ENCODE data around the gene NOL11.
"Not testable (repeated sequence)": the region's sequence is repeated elsewhere in the genome, so short reads cannot be mapped to it uniquely, and the experiment has no call there.

NOL11 gene

DNA sequence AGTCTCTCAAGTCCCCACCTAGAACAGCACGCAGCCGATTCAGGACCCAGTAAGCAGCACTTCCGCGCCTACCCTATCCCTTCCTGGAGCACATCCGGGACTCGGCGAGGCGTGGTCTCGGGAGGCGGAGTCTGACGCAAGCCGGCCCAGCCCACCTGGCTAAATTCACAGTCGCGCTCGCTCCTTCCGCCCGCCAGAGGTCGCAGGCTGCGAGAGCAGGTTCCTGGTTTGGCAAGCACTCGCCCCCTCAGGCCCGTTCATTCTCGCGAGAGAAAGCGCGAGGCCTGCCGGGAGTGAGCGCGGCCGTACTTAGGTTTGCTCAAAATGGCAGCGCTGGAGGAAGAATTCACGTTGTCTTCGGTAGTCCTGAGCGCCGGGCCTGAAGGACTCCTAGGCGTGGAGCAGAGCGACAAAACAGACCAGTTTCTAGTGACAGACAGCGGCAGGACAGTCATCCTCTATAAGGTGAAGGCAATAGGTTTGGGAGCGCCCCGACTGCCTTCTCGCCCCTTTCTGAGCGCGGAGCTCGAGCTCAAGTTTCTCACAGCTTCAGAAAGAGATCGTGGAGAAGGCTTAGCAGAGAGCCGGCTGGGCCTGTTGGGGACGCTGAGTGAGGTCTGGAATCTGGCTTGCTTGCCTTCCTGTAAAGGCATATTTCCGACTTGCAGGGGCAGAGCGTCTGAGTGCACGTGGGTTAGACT, at the start of gene NOL11:
Gene NOL11, plus strand, starts transcription at position 313 of the 701 bp plus-strand sequence. Its CDS starts 12 bp downstream, at position 325.
- DNase-seq: peak; percentile 99

DNA sequence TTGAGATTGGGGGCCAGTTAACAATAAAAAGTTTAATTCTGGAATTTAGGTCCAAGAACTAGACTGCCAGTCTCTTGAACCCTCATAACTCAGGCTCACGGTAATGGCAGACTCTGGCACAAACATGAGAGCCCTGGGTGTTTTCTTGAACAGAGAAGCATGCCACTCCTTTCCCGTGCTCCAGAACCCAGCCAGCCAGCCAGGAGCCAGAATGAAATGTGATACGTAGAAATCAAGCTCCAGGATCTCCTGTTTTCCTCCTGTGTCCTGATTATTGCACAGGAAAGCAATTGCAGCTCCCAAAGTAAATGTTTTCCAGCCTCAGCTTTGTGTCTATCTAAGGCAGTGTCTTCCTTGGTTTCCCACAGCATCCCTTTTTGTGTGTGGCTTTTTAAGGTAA, 46.2 kb upstream of the NOL11 start:
- DNase-seq: peak; percentile 78

DNA sequence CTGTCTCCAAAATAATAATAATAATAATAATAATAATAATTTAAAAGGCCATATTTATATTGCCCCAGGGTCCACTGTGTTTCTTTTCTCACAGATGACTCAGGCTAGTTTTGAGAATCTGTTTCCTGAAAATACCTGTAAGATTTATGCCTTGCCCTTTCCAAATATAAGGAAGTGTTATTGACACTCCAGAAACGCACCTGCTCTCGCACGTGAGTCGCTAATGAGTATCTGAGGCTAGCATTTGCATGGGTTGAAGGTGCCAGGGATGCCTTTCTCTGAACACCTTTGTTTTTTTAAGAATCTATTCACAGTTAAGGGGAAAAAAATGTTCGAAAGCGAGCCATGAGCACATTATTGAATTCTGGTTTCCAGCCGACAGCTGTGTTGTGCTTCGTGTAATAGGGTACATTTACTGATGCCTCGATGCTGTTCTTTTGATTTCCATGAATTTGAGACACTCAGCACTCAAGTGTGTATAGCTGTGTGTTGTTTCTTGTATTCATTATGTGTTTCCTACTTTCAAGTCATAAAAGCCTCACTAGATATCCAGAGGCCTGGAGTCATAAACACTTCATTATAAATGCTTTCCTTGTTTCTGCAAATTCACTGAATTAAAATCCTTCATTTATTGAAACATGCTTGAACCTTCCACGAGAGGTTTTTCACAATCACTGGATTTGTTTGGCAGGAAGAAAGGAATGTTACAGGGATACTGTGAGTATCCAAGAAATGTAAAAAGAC, 45.0 kb upstream of the NOL11 start:
- peak; percentile 75 for DNase-seq

DNA sequence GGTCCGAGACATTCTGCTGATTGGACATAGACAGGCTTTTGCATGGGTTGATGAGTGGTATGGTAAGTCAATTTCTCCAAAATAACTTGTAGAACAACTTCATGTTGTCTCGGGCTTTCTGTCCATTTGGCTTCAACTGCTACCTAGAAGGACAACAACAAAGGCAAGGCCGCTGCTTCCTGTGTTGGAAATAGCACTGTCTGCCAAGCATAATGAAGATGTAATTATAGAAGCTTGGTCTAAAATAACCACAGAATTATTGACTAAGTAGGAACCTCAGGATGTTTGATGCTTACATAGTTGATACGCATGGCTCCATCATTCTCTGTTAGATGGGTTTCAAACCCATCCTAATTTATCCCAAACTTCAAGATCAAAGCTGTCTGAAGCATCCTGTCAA, 42.3 kb upstream of the NOL11 start:
- DNase-seq: no peak

DNA sequence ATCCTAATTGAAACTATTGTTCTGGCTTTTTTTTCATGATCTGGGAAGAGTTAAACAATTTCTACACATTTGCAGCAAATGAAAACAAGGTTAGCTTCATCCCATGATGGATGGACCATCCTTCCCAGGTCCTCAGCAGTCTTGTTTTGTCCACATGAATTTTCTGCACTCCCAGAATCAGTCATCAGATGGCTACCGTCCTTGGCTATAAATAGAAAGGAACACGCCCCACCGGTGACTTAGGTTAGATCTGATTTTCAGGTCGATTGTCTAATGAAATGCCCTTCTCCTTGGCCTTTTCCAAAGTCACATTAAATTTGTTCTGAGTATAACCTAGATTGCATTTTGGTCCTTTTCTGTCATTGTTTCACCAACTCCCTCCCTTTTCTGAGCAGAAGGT, 41.4 kb upstream of the NOL11 start:
- no peak for DNase-seq

DNA sequence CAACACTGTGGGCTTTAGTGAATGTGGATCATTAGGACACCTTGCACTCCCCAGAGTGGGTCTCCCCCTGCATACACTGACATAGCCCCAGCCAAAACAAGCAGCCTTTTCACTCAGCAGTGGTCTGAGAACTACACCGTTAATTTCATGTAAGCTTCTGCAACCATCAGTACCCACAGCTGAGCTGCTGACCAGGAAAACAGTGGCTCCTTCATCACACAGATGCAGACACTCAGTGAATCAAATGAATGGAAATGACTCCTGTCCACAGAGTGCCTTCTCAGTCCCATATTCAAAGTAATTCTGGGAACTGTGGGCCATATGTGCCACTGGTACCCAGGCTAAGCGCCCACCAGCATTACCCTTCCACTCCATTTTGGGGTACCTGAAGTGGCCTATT, 39.3 kb upstream of the NOL11 start:
- no peak for DNase-seq

DNA sequence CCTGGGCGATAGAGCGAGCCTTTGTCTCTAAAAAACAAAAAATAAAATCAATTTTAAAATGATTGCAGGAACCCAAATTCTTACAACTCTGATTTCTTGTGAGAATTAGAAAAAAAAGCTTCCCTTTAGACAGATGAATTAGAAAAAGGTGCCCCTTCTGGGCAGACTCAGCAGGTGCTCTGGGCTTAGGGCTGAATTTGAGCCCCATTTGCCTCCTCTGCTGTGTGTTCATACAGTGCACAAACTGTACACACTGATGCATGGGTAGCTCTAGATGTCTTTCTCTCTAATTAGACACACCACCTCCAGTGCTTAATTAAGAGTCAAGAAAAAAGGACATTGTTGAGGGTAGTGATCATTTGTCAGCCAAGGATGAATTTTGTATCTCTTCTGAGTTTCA, 38.5 kb upstream of the NOL11 start:
- DNase-seq: no peak

DNA sequence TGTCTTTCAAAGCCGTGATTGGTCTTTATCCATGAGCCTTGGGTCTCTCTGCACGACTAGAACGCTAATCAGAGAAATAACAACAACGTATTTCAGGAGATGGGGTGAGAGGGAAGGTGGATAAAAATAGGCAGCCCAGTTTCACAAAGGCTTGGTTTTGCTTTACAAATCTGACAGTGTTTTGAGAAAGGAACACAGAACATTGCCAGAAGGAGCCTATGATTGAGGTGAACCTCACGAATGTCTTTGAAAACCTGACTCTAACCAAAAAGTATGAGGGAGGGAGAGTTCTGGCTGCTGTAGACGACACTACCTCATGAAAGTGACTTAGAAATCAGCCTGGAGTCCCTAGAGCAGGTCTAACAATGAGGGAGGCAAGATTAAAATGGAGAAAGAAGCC, 38.0 kb upstream of the NOL11 start:
- no peak for DNase-seq

DNA sequence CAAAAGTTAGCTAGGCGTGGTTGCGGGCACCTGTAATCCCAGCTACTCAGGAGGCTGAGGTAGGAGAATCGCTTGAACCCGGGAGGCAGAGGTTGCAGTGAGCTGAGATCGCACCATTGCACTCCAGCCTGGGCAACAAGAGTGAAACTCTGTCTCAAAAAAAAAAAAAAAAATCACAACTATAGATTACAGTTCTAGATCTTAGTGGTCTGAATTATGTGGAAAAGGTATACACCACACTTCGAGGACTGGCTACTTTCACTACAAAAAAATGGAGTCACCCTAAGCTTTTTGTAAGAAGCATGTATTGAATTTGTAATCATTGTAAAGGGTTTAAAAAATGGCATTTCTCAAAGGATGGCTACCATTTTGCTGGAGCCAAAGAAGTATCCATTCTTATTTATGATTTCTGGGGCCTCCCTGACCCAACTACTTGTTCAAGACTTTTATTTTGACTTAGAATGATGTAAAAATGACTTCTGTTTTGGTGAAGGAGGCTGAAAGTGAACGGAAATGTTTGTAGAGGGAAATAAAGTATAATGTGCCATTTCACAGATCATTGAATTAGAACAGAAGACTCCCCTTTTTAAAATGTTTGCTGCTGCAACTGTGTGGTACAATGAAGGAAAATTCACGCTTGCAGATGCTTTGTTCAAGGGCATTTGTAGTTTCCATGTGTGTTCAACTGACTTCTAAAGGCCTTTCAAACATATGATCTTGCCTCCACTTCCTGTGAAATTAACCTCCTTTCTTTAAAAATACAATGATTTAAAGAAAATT, 37.1 kb upstream of the NOL11 start:
- DNase-seq: no peak

DNA sequence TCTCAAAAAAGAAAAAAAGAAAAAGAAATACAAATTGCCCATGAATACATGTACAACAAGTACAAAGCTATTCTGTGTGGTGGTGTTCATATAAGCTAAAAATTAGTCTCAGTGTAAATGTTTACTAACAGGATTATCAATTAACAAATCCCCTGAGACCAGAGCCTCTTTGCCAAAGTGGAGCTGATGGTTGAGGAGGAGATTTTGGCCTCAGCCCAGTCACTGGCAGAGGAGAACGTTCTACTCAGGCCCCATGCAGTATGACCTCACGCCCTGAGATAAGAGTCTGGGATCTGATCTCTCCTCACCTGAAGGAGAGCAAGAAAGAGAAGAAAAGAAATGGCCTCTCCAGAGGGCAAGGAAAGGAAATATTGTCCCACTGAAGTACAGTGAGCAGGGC, 35.5 kb upstream of the NOL11 start:
- no peak for DNase-seq

DNA sequence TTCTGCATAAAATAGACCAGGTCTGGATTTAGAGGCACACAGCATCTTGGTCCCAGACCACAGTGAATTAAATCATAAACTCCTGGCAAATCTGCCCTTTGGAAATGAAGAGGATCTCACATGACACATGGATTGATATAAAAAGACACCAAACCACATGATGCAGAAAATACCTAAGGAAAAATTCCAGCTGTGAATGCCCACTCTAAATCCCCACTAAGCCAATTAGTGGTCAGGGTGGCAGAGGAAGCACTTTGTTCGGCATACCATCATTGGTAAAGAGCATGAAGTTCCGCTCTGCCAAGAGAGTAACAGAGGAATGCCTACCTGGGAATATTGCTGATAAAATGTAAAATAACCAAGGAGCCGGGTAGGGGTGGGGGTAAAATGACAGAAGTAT, 32.4 kb upstream of the NOL11 start:
- no peak for DNase-seq

DNA sequence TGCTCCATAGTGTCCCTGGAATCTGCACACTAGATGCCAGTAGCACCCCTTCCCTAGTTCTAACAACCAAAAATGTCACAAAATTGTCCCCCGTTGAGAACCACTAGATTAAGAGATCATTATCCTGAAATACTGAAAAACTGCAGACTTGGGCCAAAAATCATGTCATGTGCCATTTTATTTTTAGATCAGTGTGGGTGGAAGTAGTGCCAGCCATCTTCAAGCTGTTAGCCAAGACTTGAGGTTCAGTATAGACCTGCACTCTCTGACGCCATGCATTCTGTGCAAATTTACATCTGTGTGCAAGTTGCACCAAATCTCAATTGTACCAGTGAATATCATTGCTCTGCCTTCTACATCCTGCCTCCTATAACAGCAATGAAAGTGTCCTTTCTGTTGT, 31.5 kb upstream of the NOL11 start:
- DNase-seq: no peak

DNA sequence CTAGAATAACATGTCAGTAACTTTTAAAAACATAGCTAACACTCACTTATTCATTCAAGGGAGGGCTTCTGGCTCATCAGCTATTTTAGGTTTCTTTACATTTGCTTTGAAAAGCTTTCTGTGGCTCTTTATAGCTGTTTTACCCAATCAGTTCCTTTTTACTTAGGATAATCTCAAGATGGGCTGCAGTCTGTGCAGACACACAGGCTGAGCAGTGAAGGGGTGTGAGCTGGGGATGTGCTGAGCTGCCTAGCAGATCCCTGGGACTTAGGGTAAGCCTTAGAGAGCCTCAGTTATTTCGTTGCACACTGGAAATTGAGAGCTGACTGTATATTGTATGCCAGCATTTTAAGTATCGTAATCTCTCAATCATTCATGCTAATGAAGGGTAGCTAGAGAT, 30.2 kb upstream of the NOL11 start:
- no peak for DNase-seq

DNA sequence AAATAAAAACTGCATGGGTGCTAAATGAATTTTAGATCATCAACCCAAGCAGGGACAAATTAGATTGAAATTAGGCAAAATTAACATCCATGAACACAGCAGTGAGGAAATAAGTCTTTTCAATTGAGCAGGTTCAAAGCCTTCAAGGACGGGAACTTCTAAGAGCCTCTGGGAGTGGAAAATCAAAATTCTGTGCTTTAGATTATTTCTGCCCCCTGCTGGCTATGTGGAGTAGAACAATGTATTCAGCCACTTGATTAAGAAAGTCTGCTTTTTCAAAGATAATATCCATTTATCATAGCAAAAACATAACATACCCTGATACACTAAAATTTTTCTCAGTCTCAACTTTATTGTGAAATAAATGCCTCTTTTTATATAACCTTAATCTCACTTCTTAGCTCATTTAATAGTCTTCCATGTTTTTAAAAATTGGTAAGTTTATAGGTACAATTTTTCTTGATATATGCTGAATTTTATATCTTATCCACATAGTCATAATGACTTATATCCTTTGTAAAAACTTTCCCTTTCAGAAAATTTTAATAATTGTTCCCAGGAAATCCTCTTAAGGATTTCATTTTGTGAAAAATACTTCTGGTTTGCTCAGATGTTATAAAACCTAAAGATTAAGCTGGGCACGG, 28.1 kb upstream of the NOL11 start:
- peak; percentile 69 for DNase-seq

DNA sequence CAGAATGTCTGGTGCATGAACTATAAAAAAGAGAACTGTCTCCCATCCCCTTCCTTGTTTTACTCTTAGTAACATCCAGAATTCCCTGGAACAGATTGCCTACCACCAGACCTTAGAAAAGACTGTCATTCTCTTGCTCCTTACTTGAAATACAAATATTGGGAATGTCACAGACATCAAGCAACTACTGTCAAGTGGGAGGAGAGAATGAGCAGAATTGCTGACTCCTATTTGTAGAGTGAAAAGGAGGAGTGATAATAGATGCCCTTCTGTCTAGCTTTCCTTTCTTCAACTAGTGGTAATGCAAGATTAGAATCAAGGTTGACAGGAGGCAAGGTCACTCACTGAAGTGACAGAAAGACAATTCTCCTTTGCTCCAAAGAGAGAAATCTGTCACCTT, 23.9 kb upstream of the NOL11 start:
- DNase-seq: no peak

DNA sequence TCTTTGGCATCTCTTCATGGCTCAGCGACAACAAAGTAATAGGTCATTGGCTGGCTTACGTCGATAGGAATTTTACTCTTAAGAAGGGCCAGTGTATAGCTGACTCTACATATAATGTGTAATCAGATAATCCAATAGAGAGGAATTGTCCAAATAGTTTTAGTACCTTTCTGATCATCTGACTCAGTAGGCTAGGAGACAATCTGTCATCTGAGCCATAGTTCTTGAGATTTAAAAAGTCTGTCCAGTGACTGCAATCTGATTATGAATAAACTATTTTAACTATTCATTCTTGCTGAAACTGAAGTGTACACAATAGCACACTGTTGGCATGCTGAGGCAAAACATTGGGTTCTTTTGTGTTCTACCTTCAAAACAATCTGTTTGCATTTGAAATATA, 21.4 kb upstream of the NOL11 start:
- no peak for DNase-seq

DNA sequence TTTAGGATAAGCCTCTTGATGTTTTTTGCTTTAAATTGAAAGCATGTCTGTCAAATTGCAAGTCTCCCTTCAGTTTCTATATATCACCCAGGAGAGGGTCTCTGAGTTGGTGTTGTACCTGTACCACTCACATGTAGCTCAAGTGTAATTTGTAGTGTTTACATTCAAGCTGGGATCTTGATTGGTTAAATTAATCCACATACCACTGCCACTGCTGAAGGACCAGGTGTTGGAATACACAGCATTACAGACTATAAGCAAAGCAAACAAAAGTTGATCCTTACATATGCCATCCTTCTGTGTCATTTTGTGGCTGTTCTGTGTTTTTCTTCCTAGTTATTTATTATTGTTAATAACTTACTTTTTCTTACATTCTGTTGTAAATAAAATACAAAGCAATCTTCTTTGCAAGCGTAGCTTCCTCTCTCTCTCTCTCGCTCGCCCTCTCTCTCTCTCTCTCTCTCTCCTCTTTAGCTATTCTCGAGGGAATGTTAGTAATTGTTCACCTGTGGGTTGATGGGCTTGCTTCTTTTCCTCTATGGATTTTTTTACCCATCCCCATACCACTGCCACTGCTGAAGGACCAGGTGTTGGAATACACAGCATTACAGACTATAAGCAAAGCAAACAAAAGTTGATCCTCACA, 20.8 kb upstream of the NOL11 start:
- peak; percentile 37 for DNase-seq

DNA sequence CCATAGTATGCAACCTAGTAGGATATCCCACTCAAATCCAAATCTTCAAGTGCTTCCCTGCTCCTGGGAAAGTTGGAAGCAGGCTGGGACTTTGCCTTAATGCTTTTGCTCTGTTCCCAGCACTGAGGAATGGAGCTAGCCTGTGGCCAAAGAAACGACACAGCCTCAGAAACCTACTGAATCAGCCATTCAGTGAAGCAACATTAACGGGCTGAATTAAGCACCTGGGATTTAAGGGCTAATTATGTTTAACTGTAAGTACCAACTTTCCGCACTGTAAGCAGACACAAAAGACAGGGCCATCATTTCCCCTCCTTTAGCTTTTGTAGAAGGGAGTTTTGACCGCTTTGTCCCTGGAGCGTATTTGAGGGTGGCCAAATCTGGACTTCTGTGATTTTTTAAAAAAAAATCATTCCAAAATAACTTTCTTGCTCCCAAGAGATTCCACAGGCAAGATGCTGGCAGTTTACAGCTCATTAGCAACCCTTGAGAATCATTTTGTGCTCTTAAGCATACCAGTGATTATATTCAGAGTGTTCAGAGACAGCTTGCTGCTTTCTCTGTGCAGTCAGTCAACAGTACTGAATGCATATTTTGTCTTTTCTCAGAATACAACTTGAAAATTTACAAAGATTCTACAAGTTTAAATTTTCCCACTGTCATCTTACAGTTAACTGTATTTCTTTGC, 17.6 kb upstream of the NOL11 start:
- DNase-seq: no peak

DNA sequence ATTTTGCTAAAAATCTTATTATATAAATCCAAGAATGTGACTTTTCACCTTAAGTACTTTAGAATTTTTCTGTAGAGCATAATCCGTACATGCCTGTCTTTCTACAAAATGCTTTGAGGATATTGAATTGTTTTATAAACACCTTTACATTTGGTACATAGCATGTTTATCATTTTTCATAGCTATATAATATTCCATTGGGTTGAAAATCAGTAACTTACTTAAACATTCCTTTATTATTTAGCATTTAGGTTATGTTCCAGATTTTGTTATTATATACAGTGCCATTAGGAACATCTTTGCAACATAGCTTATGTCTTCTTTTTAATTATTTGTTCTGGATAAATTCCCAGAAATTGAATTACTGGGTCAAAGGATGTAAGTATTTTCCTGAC, 17.0 kb upstream of the NOL11 start:
- DNase-seq: no peak

DNA sequence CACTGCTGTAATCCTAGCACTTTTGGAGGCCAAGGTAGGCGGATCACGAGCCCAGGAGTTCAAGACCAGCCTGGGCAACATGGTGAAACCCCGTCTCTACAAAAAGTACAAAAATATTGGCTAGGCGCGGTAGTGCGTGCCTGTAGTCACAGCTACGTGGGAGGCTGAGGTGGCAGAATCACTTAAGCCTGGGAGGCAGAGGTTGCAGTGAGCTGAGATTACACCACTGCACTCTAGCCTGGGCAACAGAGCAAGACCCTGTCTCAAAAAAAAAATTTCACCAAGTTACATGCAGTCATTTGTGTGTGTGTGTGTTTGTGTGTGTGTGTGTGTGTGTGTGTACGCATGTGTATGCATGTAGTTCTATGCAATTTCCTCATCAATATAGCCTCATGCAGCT, 14.9 kb upstream of the NOL11 start:
- not testable (repeated sequence) for DNase-seq

DNA sequence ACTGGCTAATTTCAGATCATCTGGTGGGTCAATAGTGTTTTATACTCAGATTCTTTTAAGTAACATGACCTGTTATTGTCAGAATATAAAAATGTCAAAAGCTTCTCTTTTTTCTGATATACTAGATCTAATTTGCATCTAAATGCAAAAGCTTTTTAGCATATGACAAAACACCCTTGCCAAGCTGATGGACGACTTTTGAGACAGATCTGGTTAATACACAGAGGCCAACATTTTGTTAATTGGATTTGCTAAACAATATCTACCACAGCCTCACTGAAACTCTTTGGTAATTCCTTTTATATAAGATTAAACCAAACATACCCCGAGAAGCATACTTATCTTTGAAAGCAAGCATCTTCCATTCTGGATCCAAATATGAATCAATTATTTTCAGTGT, 10.3 kb upstream of the NOL11 start:
- no peak for DNase-seq

DNA sequence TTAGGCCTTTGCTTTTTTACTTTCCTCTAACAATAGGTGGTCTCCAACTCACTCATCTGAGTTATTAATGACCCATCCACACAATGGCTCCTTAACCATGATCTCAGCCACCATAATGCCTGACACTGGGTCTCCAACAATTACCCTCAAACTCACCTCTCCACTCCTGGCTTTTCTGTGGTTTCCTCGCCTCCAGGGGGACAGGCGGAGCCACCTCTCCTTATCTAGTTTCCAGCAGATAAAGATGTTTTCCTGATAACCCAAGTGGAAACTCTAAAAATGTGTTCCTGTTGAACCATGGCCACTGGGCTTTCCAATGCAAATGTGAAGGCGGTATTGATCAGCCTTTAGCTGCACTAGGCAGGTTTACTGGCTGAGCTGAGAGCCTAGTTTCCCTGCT, 9.4 kb upstream of the NOL11 start:
- DNase-seq: no peak

All from NCI-H1092 treated with DMSO at 0.1 percent for 48 hours (cell line).